HG03025 (cell line): ENCODE measurements around the gene DNER.

Source experiments
- ATAC-seq: cut with Tn5 transposase; IDR thresholded peaks from one replicate; pipeline ENCODE4 v1.9.1; 2021; ENCODE audit warnings: mild to moderate bottlenecking, moderate library complexity; ENCODE audit not compliant: unreplicated experiment, low FRiP score

DNER gene

DNA sequence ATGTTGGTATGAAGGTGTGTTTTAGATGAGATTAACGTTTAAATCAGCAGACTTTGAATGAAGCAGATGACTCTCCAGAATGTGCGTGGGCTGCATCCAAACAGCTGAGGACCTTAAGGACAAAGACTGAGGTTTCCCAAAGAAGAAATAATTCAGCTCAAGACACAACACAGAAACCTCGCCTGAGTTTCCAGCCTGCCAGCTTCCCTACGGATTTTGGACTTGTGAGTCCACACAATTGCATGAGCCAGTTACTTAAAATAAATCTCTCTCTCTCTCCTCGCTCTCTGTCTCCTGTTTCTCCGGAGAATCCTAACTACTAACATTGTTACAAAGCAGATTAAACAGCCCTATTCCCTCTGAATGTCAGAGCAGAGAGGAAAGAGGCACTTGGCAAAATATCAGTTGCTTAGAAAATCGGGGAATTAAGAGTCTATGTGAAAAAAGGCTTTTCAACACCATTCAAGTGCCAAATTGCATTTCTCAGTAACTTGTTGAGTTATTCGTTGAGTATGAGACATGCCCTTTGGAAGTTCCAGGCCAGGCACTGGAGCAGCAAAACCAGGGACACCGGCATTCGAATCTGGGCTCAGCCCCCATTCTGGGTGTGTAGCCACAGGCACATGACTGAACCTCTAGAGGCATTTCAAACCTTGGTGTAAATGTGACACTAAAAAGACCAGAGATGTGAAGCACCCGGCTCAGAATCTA, 268.7 kb downstream of the DNER start:
- ATAC-seq = no peak

DNA sequence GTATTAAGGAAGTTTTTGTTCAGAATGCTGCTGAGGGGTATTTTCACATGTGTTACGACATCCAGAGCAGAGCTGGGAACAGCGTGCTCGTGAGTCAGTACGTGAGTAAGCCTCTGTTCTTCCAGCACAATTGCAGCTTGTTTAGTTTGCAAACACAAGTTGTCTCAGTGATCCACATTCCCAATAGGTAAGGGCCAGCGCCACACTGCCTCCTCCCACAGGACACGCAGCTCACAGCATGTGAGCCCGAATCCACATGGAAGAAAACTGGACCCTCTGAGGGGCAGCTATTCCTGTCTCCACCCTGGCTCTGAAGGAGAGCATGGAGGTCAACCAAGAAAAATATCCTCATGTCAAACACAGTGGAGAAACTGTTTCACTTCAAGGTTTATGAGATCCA, 269.3 kb downstream of the DNER start:
- ATAC-seq = no peak

DNA sequence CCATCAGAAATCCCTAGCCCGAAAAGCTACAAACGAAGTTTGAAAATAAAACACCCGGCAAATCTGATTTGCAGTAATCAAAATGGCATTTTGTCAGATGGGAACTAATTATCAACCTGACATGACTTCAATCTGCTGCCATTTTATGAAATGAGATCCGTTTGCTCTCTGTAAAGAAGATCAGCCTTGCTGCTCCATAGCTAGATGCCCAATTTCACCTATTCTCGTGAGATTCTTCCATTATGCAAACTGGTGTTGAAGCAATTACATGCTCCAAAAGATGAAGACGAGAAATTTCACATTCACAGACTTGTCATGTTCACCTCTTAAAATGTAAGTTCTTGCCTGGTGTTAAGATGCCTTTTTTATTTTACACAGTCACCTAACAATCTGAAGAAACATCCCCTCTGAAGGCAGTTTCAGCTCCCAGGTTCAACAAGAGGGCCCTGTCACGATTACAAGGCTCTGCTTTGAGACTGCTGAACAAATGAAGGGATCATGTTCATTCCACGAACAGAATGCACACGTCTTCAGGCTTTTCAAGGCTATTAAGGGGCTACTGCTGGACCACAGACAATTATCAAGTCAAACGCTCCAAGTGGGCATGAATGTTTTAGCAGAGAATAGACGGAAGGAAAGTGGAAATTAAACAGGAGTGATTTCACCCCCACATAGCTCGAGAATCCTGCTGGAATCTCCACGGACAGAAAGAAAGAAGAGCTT, 270.6 kb downstream of the DNER start:
- ATAC-seq = no peak

DNA sequence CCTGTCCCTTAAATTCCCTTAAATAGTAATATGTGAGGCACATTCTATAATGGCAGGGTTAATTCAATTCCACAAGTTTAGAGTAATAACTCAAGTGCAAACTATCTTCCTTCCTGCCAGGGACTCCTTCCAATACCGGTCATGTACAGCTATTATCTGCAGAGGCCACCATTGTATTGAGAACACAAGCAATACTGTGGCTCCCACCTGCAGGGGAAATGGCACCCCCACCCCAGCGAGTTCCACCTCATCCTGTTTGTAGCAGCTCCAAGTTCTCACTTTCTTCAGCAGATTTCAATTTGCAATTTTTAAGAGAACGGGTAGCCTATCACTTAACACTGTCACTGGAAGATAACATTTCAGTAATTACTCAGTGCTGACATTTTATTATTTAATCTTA, 271.2 kb downstream of the DNER start:
- ATAC-seq = no peak

DNA sequence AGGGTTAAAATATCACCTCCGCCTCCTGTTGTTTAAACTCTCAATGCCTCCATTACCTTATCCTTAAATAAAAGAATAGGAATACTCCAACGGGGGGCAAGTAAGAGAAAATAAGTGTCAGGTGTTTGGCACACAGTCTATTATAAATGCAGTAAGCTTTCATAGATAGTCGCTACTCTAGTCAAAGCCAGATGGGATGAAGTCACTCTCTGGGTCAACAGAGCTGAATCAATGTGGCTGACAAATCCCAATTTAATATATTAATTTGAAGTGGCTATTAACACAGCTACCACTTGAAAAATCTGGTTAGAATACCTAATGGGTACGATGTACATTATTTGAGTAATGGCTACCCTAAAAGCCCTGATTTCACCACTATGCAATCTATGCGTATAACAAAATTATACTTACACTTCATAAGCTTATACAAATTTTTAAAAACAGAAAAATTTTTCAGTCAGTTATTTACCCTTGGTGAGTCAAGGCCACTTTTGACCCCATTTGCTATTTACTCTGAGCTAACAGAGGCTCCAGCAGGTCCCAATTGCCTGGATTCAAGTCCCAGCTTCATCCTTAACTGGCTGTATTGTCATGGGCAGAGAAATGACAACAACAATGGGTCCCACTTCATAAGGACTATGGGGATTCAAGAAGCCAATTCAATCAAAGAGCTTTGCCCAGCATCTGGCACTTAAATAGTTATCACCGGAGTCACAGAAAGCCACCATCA, 275.8 kb downstream of the DNER start:
- ATAC-seq = no peak

DNA sequence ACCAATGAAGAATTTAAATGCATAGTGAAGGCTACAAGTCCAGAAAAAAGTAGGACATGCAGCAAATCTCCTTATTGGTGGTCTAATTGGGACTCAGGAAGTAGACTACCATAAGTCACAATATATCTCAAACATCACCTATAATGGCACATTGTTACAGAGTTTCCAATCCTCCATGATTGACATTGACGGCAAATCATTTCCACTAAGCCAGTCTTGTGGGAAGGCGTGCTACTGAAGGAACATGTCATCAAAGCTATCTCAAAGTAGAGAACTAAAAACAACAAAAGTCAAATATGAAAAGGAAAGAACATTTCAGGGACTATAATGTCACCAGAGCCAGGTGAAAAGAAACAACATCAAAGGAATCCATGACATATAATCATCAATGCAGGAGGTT, 276.9 kb downstream of the DNER start:
- no peak for ATAC-seq

DNA sequence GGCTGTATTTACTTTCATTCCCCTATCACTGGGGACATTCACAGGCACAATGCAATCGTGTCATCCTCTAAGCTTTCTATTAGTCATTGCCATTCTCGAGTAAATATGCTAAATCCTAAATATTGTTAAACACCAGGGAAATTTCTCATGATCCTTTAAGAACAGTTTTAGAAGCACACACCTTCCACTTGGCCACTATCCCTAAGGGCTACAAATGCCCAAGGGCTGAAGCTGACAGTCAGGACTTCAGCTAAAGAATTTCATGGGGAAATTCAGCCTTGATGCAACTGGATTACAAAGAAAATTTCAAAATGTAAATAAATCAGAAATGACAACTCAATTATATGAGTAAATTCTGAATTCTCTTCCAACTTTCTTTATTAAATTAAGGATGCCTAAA, 280.2 kb downstream of the DNER start:
- ATAC-seq = no peak

DNA sequence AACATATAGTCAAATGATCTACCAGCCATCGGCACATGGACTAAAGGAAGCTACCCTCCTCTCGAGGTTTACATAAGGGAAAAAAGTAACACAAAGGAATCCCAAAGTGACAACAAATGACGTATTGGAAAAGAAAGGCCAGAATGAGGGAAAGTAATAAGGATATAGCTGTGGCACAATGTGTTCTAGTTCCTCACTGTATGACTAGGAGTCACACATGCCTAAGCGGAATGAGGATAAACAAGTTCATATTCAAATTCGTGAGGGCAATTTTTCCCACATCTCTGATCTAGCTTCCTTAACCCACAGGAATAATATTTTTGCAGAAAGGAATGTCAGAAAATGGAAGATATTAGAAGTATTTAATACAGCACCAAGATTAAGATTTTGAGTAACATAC, 281.0 kb downstream of the DNER start:
- ATAC-seq = no peak

DNA sequence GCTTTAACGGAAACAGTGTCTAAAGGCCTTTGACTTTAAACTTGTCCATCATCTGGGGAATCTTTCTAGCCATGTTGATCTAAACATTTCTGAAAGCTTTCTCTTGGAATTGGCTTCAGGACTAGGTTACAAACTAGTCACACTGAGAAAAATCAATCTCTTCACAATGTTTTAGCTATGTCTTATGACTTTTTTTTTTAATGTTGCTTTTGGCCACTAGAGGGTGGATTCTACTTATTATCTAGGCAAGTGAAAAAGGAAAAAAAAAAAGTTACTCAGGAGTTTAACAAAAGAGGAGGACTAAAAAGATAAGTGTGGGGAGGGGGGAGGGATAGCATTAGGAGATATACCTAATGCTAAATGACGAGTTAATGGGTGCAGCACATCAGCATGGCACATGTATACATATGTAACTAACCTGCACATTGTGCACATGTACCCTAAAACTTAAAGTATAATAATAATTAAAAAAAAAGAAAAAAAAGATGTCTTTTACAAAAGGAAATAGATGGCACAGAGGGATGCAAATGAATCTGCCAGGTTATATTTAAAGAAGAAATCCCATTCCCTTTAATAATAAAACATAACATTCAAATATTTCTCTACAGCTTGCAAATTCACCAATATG, 282.9 kb downstream of the DNER start:
- ATAC-seq = no peak

DNA sequence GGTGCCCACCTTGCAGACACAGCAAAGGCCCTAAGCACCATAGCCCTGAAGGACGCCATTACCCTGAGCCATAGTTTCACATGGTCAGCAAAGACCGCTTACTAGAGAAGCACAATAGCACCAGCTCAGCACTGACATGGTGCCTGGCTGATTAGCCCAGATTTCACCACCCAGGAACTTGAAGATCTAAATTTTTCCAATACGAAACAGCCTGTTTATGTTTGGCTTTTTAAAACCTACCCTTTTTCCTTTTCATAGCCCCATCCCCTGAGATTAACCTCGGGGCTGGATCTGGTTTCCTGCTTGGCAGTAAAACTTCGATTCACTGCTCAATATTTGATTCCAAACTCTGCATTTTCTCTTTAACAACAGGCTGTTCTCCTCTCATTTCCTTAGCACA, 284.8 kb downstream of the DNER start:
- ATAC-seq = no peak

DNA sequence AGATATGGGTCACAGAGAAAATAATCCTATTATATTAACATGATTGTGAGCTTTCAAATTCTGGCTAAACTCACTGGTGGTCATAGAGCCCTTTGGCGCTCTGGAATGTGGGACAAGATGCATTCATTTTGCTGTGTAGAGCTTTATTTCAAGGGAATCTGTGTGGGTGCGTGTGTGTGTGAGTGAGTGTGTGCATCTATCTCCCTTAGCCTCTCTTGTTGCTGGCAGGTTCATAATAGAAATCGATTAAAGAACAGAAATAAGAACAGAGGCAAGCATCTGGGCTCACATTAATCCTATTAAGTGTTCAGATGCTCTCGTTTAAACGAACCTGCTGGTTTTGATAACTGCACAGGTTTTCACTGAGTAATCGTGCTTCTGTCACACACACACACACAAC, 287.9 kb downstream of the DNER start:
- no peak for ATAC-seq

DNA sequence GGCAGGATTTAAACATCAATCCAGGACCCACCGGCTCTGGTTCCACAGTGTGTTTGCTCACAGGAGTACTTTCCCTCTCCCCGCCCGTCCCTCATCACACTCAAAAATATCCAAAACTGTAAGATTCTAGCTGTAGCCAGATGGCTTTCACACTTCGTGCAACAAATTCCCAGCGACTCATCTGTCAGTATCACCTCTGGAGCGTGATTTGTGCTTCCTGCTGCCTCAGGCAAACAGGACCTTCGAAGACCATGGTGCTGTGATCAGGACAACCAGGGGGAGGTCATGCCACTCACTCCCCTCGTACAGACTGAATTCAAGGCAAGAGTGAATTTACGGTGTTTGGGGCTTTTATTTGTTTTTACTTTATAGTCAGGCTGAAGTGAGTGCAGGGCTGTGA, 288.8 kb downstream of the DNER start:
- ATAC-seq = no peak

DNA sequence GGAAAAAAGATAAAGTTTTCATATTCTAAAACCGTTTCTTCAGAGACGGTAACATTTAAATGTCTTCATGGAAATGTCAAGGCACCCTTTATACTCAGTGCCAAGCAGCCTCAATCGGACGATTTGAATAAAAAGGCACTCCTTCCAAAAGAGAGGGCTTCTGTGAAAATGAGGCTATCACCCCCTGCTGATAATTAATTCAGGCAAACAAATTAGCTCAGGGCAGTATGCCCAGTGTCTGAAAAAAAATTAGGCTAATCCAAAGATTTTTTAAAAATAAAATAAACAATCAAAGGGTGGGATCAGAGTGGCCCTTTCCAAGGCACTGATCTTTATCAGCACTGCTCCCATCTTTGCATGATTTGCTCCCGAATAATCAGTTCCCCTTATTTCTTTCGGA, 292.3 kb downstream of the DNER start:
- ATAC-seq = no peak

DNA sequence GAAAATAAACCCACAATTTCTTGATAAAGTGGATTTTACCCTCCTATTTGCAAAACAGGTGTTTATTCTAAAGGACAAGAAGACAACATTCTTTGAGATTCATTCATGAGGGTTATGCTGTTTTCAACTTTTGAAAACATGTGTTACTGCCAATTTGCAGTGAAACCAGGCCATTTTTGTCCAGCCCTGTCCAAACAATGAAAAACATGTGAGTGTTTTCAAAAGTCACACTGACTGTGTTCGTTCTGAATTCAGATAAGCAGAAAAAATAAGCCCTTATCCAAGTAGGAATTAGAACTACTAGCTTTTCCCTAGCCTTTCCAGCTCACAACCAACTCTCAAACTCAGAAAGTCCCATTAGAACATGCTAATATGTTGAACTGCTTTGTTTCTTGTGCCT, 295.2 kb downstream of the DNER start:
- ATAC-seq = no peak

DNA sequence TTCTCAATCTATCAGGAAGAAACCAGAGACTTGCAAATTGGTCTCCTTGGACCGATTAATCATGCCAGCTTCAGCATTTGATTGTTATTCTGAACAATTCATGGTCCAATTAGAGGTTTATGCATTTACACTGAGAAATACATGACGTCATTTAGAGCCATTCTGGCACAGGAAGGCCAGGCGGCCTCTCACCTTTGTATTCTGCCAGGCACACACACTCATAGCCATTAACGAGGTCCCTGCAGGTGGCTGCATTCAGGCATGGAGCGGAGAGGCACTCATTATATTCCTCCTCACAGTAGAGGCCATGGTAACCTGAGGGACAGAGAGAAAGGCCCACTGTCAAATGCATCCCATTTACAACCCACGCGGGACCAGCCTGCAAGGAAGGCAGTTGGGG, 296.4 kb downstream of the DNER start:
- ATAC-seq = no peak

DNA sequence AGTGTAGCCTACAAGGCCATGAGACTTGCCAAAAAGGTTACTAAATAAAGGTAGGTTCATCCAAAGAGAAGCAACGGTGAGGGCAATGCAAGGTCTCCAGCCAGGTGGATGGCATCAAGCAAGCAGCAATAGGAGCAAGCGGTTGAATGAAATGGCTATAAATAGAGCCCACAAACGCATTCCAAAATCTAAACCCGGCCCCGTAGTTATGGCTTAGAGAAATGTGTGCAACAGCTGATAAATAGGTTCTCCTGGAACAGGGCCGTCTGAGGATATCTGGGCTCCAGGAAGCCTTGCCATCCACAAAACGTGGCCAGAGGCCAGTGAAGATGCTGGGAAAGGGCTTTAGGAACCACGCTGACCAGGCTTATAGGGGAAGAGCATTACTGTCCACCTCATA, 297.2 kb downstream of the DNER start:
- ATAC-seq = no peak

DNA sequence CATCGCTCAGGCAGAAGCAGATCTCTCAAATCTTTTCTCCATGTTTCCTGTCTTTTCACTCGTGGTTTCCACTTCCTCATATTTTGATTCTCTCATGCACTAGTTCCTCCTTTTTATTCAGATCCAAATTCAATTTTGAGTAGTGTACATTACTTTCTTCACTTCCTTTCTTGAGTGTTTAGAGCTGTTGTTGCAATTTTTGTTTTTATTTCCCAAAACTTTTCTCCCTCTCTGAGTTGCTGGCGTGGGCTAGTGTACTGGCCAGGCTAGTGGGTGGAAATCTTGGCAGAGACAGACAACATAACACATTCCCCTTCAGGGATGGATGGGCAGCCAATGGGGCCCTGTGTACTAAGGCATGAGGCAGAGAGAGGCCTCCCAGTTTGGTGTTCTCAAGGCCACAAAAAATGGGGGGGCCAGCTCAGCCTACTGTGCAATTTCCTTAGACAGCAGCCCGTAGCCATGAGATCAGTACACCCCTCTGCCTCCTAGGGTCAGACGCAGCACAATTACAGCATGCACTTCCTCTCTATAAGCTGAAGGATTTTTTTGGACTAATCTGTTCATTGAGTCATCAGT, 298.1 kb downstream of the DNER start:
- no peak for ATAC-seq

DNA sequence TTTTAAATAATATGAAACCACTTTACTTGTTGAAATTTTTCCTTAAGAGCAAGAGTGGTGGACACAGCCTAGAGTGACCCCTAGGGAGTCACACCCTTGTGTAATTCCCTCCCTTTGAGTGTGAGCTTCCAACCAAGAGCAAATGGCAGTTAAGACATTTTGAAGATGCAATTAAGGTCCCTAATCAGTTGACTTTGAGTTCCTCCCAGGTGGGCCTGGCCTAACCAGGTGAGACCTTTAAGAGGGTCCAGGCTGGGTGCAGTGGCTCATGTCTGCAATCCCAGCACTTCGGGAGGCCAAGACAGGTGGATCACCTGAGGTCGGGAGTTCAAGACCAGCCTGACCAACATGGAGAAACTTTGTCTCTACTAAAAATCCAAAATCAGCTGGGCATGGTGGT, 299.7 kb downstream of the DNER start:
- ATAC-seq = no peak

DNA sequence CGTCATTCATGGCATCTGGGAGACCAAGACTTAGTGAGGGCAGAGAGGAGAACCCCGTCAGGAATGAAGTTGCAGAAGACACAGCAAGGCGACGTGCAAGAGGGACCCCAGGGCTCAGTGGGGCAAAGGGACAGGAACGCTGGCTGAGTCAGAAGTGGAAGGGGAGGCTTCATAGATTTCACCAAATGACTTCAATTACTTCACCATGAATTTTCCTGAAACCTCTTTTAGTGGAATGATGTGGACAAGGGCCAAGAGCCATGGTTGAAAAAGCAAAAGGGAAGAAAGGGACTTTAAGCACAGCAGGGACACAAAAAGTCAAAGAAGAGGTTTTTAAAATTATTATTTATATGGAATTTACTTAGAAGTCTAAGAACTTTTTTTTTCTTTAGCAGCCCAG, 301.7 kb downstream of the DNER start:
- ATAC-seq = no peak

DNA sequence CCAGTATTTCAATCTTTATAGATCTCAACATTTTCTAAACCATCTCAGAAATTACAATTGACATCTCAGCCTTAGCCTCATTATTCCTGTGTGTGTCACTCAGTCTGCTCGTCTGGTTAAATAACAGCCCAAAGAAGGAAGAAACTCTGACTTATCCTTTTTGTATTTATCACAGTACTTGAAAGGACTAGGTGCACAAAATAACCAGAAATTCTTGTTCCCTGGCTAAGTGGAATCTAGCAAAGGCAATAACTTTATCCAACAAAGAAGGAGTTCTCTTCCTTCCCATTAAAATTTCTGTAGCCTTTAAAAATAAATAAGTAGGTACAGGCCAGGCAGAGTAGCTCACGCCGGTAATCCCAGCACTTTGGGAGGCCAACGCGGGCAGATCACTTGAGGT, 303.4 kb downstream of the DNER start:
- no peak for ATAC-seq

DNA sequence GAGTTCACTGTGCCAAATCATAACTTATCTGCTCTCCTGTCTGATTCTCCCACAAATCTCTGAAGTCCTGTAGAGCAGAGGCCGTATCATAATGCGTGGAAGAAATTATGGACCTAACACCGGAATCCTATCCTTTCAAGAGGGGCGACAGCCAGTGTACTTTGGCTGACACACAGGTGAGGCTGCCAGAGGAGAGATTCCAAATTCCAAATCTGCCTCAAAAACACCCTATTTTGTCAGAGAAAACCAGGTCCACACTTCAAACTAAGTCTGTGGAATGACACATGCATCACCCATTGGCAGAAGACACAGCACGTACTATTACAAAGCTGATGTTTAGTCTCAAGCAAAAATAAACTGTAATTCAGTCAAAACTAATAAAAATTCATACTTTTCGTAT, 304.1 kb downstream of the DNER start:
- ATAC-seq = no peak
